Measurements from ENCODE around the gene RAD51AP2. TPM values are rescaled to one million over a fixed set of nuclear protein-coding genes. Genes with fewer than 3 reads are reported as not detected.

RAD51AP2 gene
- polyA plus RNA-seq, 3 donors: not detected

DNA sequence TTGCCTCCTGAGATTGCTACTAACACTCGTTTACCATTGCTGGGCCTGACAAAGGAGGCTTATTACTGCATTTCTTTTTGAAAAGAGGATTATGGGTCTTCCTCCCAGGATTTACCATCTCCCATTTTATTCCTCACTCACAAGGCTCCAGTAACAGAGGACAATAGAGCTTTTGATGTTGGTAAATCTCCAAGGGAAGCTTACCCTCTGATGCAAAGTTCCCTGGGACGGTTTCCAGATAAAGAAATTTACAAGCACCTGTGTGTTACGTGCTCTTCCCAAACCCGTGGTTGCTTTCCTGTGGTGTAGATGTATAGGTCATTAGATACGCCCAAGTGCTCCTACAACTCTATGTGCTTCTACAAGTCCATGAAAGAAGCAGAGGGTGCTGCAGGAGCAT is 39.4 kb upstream of the RAD51AP2 start:
- Histone ChIP-seq H3K4me1 (ENCODE audit: control insufficient read depth in 1 of 2, insufficient read depth in 2 of 2, low read length in 2 of 2) (no peaks in the 10 kb centered on the region), H4K20me1 (ENCODE audit: insufficient read depth, low read length) (no peaks in the 10 kb centered on the region), H3K4me2 (replicated peaks; ENCODE audit: extremely low read depth, low read length, poor library complexity, severe bottlenecking) (no peak overlapping the region), H3K27me3 (ENCODE audit: control insufficient read depth in 2 of 2, insufficient read depth in 2 of 2, low read length in 2 of 2) (no peaks in the 10 kb centered on the region), H3K36me3 (replicated peaks in 1 of 2; ENCODE audit: control insufficient read depth in 1 of 2, insufficient read depth in 2 of 2, low read length in 2 of 2) (no peaks in the 10 kb centered on the region), H2AFZ (ENCODE audit: insufficient read depth, low read depth, low read length, poor library complexity, severe bottlenecking) (no peak overlapping the region), H3K9me3 (replicated peaks in 1 of 2; ENCODE audit: control insufficient read depth in 1 of 2, insufficient read depth in 1 of 2, low read length in 2 of 2) (no peaks in the 10 kb centered on the region), H3K79me2 (ENCODE audit: insufficient read depth, low read length) (no peaks in the 10 kb centered on the region), H3K27ac (ENCODE audit: low read depth in 1 of 2, low read length in 2 of 2) (no peak overlapping the region), H3K9ac (ENCODE audit: insufficient read depth, low read length, poor library complexity, severe bottlenecking) (no peak overlapping the region), H3K4me3 (replicated peaks in 1 of 3; ENCODE audit: low read depth in 2 of 3, low read length in 3 of 3) (no peak overlapping the region)
- no peak for DNase-seq
- no peaks in the 10 kb centered on the region for H3K36me3 Mint-ChIP-seq
- no CpG with 5 or more reads among the region's 5 CpGs for WGBS (ENCODE audit: insufficient coverage)
- no peak overlapping the region for H3K27ac Mint-ChIP-seq
- H3K4me1 Mint-ChIP-seq: no peaks in the 10 kb centered on the region
- TF ChIP-seq, protein P1, sequence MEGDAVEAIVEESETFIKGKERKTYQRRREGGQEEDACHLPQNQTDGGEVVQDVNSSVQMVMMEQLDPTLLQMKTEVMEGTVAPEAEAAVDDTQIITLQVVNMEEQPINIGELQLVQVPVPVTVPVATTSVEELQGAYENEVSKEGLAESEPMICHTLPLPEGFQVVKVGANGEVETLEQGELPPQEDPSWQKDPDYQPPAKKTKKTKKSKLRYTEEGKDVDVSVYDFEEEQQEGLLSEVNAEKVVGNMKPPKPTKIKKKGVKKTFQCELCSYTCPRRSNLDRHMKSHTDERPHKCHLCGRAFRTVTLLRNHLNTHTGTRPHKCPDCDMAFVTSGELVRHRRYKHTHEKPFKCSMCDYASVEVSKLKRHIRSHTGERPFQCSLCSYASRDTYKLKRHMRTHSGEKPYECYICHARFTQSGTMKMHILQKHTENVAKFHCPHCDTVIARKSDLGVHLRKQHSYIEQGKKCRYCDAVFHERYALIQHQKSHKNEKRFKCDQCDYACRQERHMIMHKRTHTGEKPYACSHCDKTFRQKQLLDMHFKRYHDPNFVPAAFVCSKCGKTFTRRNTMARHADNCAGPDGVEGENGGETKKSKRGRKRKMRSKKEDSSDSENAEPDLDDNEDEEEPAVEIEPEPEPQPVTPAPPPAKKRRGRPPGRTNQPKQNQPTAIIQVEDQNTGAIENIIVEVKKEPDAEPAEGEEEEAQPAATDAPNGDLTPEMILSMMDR (IDR thresholded peaks at IDR 0.05): no peak
- intact Hi-C loops (cut with micrococcal nuclease): no loop called here
- peaks cover 0 to 5% (median 0%) of the 10 kb centered on the region in 7 donors for H3K9me3 Mint-ChIP-seq
- H3K4me3 Mint-ChIP-seq: no peak overlapping the region
- no peaks in the 10 kb centered on the region for H3K27me3 Mint-ChIP-seq (ENCODE audit: low read depth in 3 of 3)

DNA sequence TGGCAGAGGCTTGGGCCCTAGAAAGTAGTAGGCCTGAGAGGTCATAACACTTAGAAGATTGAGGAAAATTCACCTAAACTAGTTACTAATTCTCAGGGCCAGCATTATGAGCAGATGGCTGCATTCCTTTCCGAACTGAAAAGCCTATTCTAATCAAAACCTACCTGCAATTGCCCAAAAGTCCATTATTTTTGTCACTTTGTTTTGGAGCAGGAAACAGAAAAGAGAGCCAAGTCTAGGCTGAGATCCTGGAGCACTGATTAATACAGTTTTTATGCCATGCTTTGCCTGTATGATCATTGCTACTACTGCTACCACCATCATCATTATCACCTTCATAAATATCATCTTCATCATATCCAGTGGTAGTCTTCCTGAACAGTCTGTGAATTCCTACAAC is 36.9 kb upstream of the RAD51AP2 start:
- Histone ChIP-seq H2AFZ (ENCODE audit: insufficient read depth, low read depth, low read length, poor library complexity, severe bottlenecking) (no peak overlapping the region), H3K9ac (ENCODE audit: insufficient read depth, low read length, poor library complexity, severe bottlenecking) (no peak overlapping the region), H3K4me3 (replicated peaks in 1 of 3; ENCODE audit: low read depth in 2 of 3, low read length in 3 of 3) (no peak overlapping the region), H3K4me1 (ENCODE audit: control insufficient read depth in 1 of 2, insufficient read depth in 2 of 2, low read length in 2 of 2) (no peaks in the 10 kb centered on the region), H3K36me3 (replicated peaks in 1 of 2; ENCODE audit: control insufficient read depth in 1 of 2, insufficient read depth in 2 of 2, low read length in 2 of 2) (no peaks in the 10 kb centered on the region), H4K20me1 (ENCODE audit: insufficient read depth, low read length) (no peaks in the 10 kb centered on the region), H3K27me3 (ENCODE audit: control insufficient read depth in 2 of 2, insufficient read depth in 2 of 2, low read length in 2 of 2) (peaks cover 0 to 2% of the 10 kb centered on the region in 2 donors), H3K4me2 (replicated peaks; ENCODE audit: extremely low read depth, low read length, poor library complexity, severe bottlenecking) (no peak overlapping the region), H3K9me3 (replicated peaks in 1 of 2; ENCODE audit: control insufficient read depth in 1 of 2, insufficient read depth in 1 of 2, low read length in 2 of 2) (no peaks in the 10 kb centered on the region), H3K79me2 (ENCODE audit: insufficient read depth, low read length) (no peaks in the 10 kb centered on the region), H3K27ac (ENCODE audit: low read depth in 1 of 2, low read length in 2 of 2) (no peak overlapping the region)
- TF ChIP-seq, protein P1 (IDR thresholded peaks at IDR 0.05): no peak
- Mint-ChIP-seq H3K4me1 (no peaks in the 10 kb centered on the region), H3K9me3 (peaks cover 0 to 5% (median 0%) of the 10 kb centered on the region in 7 donors), H3K4me3 (no peak overlapping the region), H3K27ac (no peak overlapping the region), H3K36me3 (no peaks in the 10 kb centered on the region), H3K27me3 (ENCODE audit: low read depth in 3 of 3) (no peaks in the 10 kb centered on the region)
- intact Hi-C loops (cut with micrococcal nuclease): no loop called here
- WGBS (ENCODE audit: insufficient coverage): 80% methylated on average over 1 of the region's 1 CpG
- no peak for DNase-seq

All from CD14-positive monocyte (primary cell).